ENCODE measurements around the gene SPATA31D3.

- TF ChIP-seq CTCF (IDR thresholded peaks at IDR 0.05), result no peak
- no peak for TF ChIP-seq POLR2AphosphoS5 (IDR thresholded peaks at IDR 0.05)
- no peak for TF ChIP-seq POLR2A (IDR thresholded peaks at IDR 0.05)
- TF ChIP-seq EP300 (IDR thresholded peaks at IDR 0.05), result no peak
Measured at GRCh38 chr9:81974764-81975163, 31.5 kb downstream of the SPATA31D3 start.

All from gastroesophageal sphincter (tissue), 3 donors.